IMR-90 (cell line): ENCODE measurements around the gene CAPN7. TPM values are rescaled to one million over a fixed set of nuclear protein-coding genes. Genes with fewer than 3 reads are reported as not detected.

Experiments used
- ATAC-seq: fragments of 200-7000 bp; cut with Tn5 transposase; 2 replicates; pipeline ENCODE4 v1.9.1; 2020; ENCODE audit warnings: low read depth, mild to moderate bottlenecking, moderate library complexity
- BruUV-seq: library from RNA; stranded (reverse); fragments of 400-500 nt; replicated peaks from 2 replicates; lab custom pipeline; 2021; lab: Mats Ljungman, UMichigan
- CTCF ChIA-PET: fragments of 300-600 bp; formaldehyde crosslinking; extraction: SDS; loops from one replicate; lab custom pipeline; 2021; ENCODE audit warnings: antibody characterized with exemption; lab: Yijun Ruan, JAX
- POLR2A ChIA-PET: fragments of 300-600 bp; sonication (Branson Sonifier 250); formaldehyde crosslinking; loops from one replicate; lab custom pipeline; 2022; ENCODE audit warnings: antibody characterized with exemption; ENCODE audit not compliant: unreplicated experiment; lab: Charles Lee
- DNase-seq: peaks from one replicate; pipeline ENCODE4 v3.0.0; 2013
- H2AFZ ChIP-seq: replicated peaks from 2 replicates; pipeline ENCODE3; 2013; ENCODE audit warnings: low read length, mild to moderate bottlenecking; ENCODE audit not compliant: poor library complexity
- H2AK5ac ChIP-seq: 2 replicates; pipeline ENCODE4 v1.6.1; 2013; ENCODE audit warnings: low read depth, low read length, inconsistent platforms
- H2AK9ac ChIP-seq: replicated peaks from 2 replicates; pipeline ENCODE3; 2013; ENCODE audit warnings: mild to moderate bottlenecking, low read depth, low read length, moderate library complexity; ENCODE audit not compliant: poor library complexity
- H2BK120ac ChIP-seq: 2 replicates; pipeline ENCODE4 v1.6.1; 2013; ENCODE audit warnings: low read depth, low read length, inconsistent platforms
- H2BK15ac ChIP-seq: 3 replicates; pipeline ENCODE4 v1.6.1; 2013; ENCODE audit warnings: low read depth, low read length, inconsistent platforms
- H2BK20ac ChIP-seq: 2 replicates; pipeline ENCODE4 v1.6.1; 2013; ENCODE audit warnings: low read depth, mild to moderate bottlenecking, inconsistent platforms, low read length, moderate library complexity
- H2BK5ac ChIP-seq: 2 replicates; pipeline ENCODE4 v1.6.1; 2013; ENCODE audit warnings: mild to moderate bottlenecking, low read depth, low read length, inconsistent platforms; ENCODE audit not compliant: poor library complexity, severe bottlenecking
- H3K14ac ChIP-seq: replicated peaks from 2 replicates; pipeline ENCODE4 v1.6.1; 2013; ENCODE audit warnings: low read depth, low read length, inconsistent platforms
- H3K18ac ChIP-seq: 2 replicates; pipeline ENCODE4 v1.6.1; 2013; ENCODE audit warnings: low read depth, low read length, control low read depth
- H3K23ac ChIP-seq: 2 replicates; pipeline ENCODE4 v1.6.1; 2013; ENCODE audit warnings: low read depth, low read length, inconsistent platforms
- H3K27ac ChIP-seq: 2 replicates; pipeline ENCODE4 v1.5.1; 2013; ENCODE audit warnings: mild to moderate bottlenecking, control low read depth, low read length; ENCODE audit not compliant: insufficient read depth
- H3K27me3 ChIP-seq: 2 replicates; pipeline ENCODE4 v1.6.1; 2013; ENCODE audit warnings: low read length; ENCODE audit not compliant: control insufficient read depth, insufficient read depth
- H3K36me3 ChIP-seq: 2 replicates; pipeline ENCODE4 v1.6.1; 2013; ENCODE audit warnings: low read length, mixed read lengths; ENCODE audit not compliant: control insufficient read depth, insufficient read depth
- H3K4ac ChIP-seq: 2 replicates; pipeline ENCODE4 v1.6.1; 2013; ENCODE audit warnings: low read depth, low read length, inconsistent platforms
- H3K4me1 ChIP-seq: 2 replicates; pipeline ENCODE4 v1.6.1; 2013; ENCODE audit warnings: low read length, mixed read lengths; ENCODE audit not compliant: control insufficient read depth, insufficient read depth
- H3K4me2 ChIP-seq: 2 replicates; pipeline ENCODE4 v1.6.1; 2013; ENCODE audit warnings: low read depth, mild to moderate bottlenecking, control low read depth, low read length, moderate library complexity
- H3K4me3 ChIP-seq: 2 replicates; pipeline ENCODE4 v1.5.1; 2013; ENCODE audit warnings: low read depth, mild to moderate bottlenecking, control low read depth, low read length, moderate library complexity; ENCODE audit not compliant: insufficient read depth
- H3K56ac ChIP-seq: 2 replicates; pipeline ENCODE4 v1.6.1; 2013; ENCODE audit warnings: low read length, inconsistent platforms; ENCODE audit not compliant: insufficient read depth; ENCODE audit errors: extremely low read depth
- H3K79me1 ChIP-seq, 2 experiments: 2 replicates each; pipeline ENCODE4 v1.6.1; 2013; ENCODE audit warnings: low read length in 2 of 2, inconsistent platforms in 1 of 2, low read depth in 1 of 2
- H3K9ac ChIP-seq: 2 replicates; pipeline ENCODE4 v1.6.1; 2013; ENCODE audit warnings: low read depth, low read length, control low read depth
- H3K9me1 ChIP-seq: 2 replicates; pipeline ENCODE4 v1.6.1; 2013; ENCODE audit warnings: low read length, inconsistent platforms; ENCODE audit not compliant: insufficient read depth
- H3K9me3 ChIP-seq: 2 replicates; pipeline ENCODE4 v1.6.1; 2013; ENCODE audit warnings: low read length; ENCODE audit not compliant: control insufficient read depth, insufficient read depth
- H4K20me1 ChIP-seq: 2 replicates; pipeline ENCODE4 v1.6.1; 2013; ENCODE audit warnings: low read length, inconsistent platforms; ENCODE audit not compliant: insufficient read depth
- H4K5ac ChIP-seq: 2 replicates; pipeline ENCODE4 v1.6.1; 2013; ENCODE audit warnings: mild to moderate bottlenecking, low read depth, low read length, control low read depth
- H4K8ac ChIP-seq, 2 experiments: 2 replicates each; pipeline ENCODE4 v1.6.1; 2013; ENCODE audit warnings: low read depth in 2 of 2, low read length in 2 of 2, control low read depth in 1 of 2, inconsistent platforms in 1 of 2
- H4K91ac ChIP-seq: 2 replicates; pipeline ENCODE4 v1.6.1; 2013; ENCODE audit warnings: low read depth, low read length, inconsistent platforms; ENCODE audit not compliant: insufficient read depth
- BHLHE40 ChIP-seq: fragments of 150-350 bp; IDR thresholded peaks from 2 replicates; pipeline ENCODE4 v1.6.1; 2016; ENCODE audit warnings: mild to moderate bottlenecking, low read depth, low read length
- CEBPB ChIP-seq: IDR thresholded peaks from 2 replicates; pipeline ENCODE4 v1.6.1; 2012; ENCODE audit warnings: low read depth, low read length, improper control_type of control experiment
- CHD1 ChIP-seq: IDR thresholded peaks from 2 replicates; pipeline ENCODE4 v1.6.1; 2012; ENCODE audit warnings: low read depth, low read length, improper control_type of control experiment
- MAFK ChIP-seq: IDR thresholded peaks from 2 replicates; pipeline ENCODE4 v1.6.1; 2012; ENCODE audit warnings: low read depth, low read length, improper control_type of control experiment
- MAZ ChIP-seq: IDR thresholded peaks from 2 replicates; pipeline ENCODE4 v1.6.1; 2012; ENCODE audit warnings: low read depth, mild to moderate bottlenecking, low read length, improper control_type of control experiment, moderate library complexity, borderline replicate concordance
- MXI1 ChIP-seq: IDR thresholded peaks from 2 replicates; pipeline ENCODE4 v1.6.1; 2012; ENCODE audit warnings: low read depth, mild to moderate bottlenecking, low read length, moderate library complexity, borderline replicate concordance
- NFE2L2 ChIP-seq: fragments of 150-350 bp; IDR thresholded peaks from 2 replicates; pipeline ENCODE4 v1.6.1; 2016; ENCODE audit warnings: low read depth, mild to moderate bottlenecking, low read length
- POLR2A ChIP-seq: IDR thresholded peaks from 2 replicates; pipeline ENCODE4 v1.6.1; 2012; ENCODE audit warnings: mild to moderate bottlenecking, low read depth, low read length
- RAD21 ChIP-seq: IDR thresholded peaks from 2 replicates; pipeline ENCODE4 v1.6.1; 2012; ENCODE audit warnings: low read length, improper control_type of control experiment
- RFX5 ChIP-seq: IDR thresholded peaks from 2 replicates; pipeline ENCODE4 v1.8.0; 2012; ENCODE audit warnings: low read depth, mild to moderate bottlenecking, low read length, moderate library complexity
- SMC3 ChIP-seq: fragments of 150-350 bp; IDR thresholded peaks from 2 replicates; pipeline ENCODE4 v1.6.1; 2016; ENCODE audit warnings: low read depth, mild to moderate bottlenecking, antibody characterized with exemption, low read length, moderate library complexity
- WGBS, 2 experiments: methylation state at CpG; one replicate each; pipeline versions ENCODE4 v1.1.5 to v1.1.7; 2013; ENCODE audit warnings: missing lambda C conversion rate in 2 of 2; ENCODE audit not compliant: insufficient read length in 1 of 2; ENCODE audit errors: extremely low coverage in 2 of 2; 5-methylcytosine and 5-hydroxymethylcytosine counted together
- dilution Hi-C: fragments of 300-500 bp; cut with HindIII; formaldehyde crosslinking; loops from one replicate; pipeline ENCODE4 v1.14.3; 2018; ENCODE audit warnings: low sequenced_read_pairs; ENCODE audit not compliant: unreplicated experiment
- in situ Hi-C: fragments of 300-500 bp; cut with MboI; formaldehyde crosslinking; loops from 3 replicates; pipeline ENCODE4 v1.14.3; 2019; ENCODE audit warnings: low sequenced_read_pairs, inconsistent platforms, mixed read lengths
- intact Hi-C: fragments of 100-400 bp; cut with micrococcal nuclease; formaldehyde crosslinking; loops from 2 replicates; pipeline ENCODE4 v1.10.0; 2022
- polyA plus RNA-seq, 3 experiments: library from polyadenylated mRNA; depleted of rRNA; stranded (reverse); fragments of >200 nt; gene quantifications; 2 replicates each; pipeline ENCODE4 v1.2.3, GENCODE V29; 2012; ENCODE audit warnings: low replicate concordance in 1 of 3
- total RNA-seq: library from RNA; depleted of rRNA; stranded (reverse); fragments of >200 nt; gene quantifications from 2 replicates; pipeline ENCODE4 v1.2.3, GENCODE V29; 2012
- TF ChIP-seq, protein P1 (sequence below): fragments of 150-350 bp; IDR thresholded peaks from 2 replicates; pipeline ENCODE4 v1.6.1; 2017; ENCODE audit warnings: mild to moderate bottlenecking, antibody characterized with exemption, low read length, low read depth
- TF ChIP-seq, protein P2 (sequence below): conservative IDR thresholded peaks from 2 replicates; pipeline ENCODE4 v1.5.1; 2012; ENCODE audit warnings: mild to moderate bottlenecking, low read depth, low read length, improper control_type of control experiment
- TF ChIP-seq, protein P3 (sequence below): fragments of 150-350 bp; IDR thresholded peaks from 2 replicates; pipeline ENCODE4 v1.6.1; 2016; ENCODE audit warnings: low read depth, mild to moderate bottlenecking, low read length, moderate library complexity, borderline replicate concordance

The CAPN7 gene
- total and polyA plus RNA-seq, 2 of the 4 experiments (the other 2 are of a cell fraction) = 14.5 to 21.3 TPM

DNA sequence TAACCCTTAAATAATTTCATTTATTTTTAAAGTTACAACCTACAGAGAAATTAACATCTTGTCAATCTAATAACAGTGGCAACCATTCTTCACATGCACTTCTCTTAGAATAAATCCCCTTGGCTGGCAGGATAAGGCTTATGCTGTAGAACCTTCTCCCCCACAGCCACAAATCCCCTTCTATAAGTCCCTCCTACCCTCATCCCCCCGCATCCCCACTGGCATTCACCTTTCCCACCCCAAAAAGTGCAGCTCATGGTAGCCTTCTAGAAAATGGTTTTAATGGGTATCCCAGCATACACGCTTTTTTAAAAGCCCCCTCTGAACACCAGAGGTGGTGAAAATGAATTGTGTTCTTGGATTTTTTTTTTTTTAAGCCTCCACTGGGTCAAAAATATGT, 49.2 kb downstream of the CAPN7 start:
- no peak overlapping the region for H3K23ac ChIP-seq
- H3K9me1 ChIP-seq = peaks cover 4% of the 10 kb centered on the region; the same call in 1 of the 2 replicates
- no peak for DNase-seq
- no peak overlapping the region for H3K14ac ChIP-seq
- CTCF ChIA-PET = no interaction called here
- H3K27me3 ChIP-seq = no peaks in the 10 kb centered on the region
- 0 out of 4 replicates have a peak, but pooled peaks cover 0 to 2% of the 10 kb centered on the region in 2 experiments for H3K79me1 ChIP-seq
- no peak overlapping the region for H4K91ac ChIP-seq
- BruUV-seq = no TSS peak
- no peak overlapping the region for H2AFZ ChIP-seq
- H3K36me3 ChIP-seq = peaks cover 48% of the 10 kb centered on the region
- dilution Hi-C loops = no loop called here
- ATAC-seq = no peak
- POLR2A ChIA-PET = no interaction called here
- H2BK15ac ChIP-seq = no peak overlapping the region
- H2BK120ac ChIP-seq = no peak overlapping the region
- H3K56ac ChIP-seq = no peak overlapping the region
- intact Hi-C loops = loop anchor here (10.0 kb wide), 1 partner anchor 440 kb away; no protein-coding TSS in a partner anchor
- no peak overlapping the region for H4K5ac ChIP-seq
- TF ChIP-seq, protein P1, sequence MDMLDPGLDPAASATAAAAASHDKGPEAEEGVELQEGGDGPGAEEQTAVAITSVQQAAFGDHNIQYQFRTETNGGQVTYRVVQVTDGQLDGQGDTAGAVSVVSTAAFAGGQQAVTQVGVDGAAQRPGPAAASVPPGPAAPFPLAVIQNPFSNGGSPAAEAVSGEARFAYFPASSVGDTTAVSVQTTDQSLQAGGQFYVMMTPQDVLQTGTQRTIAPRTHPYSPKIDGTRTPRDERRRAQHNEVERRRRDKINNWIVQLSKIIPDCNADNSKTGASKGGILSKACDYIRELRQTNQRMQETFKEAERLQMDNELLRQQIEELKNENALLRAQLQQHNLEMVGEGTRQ = no peak
- TF ChIP-seq SMC3 = no peak
- no peak for TF ChIP-seq POLR2A
- no peak for TF ChIP-seq RAD21
- TF ChIP-seq, protein P2, sequence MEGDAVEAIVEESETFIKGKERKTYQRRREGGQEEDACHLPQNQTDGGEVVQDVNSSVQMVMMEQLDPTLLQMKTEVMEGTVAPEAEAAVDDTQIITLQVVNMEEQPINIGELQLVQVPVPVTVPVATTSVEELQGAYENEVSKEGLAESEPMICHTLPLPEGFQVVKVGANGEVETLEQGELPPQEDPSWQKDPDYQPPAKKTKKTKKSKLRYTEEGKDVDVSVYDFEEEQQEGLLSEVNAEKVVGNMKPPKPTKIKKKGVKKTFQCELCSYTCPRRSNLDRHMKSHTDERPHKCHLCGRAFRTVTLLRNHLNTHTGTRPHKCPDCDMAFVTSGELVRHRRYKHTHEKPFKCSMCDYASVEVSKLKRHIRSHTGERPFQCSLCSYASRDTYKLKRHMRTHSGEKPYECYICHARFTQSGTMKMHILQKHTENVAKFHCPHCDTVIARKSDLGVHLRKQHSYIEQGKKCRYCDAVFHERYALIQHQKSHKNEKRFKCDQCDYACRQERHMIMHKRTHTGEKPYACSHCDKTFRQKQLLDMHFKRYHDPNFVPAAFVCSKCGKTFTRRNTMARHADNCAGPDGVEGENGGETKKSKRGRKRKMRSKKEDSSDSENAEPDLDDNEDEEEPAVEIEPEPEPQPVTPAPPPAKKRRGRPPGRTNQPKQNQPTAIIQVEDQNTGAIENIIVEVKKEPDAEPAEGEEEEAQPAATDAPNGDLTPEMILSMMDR = no peak
- no peak for TF ChIP-seq MAZ
- TF ChIP-seq BHLHE40 = no peak
- no peak for TF ChIP-seq MXI1
- no peak for TF ChIP-seq RFX5
- no peak for TF ChIP-seq MAFK
- no peak for TF ChIP-seq CEBPB
- TF ChIP-seq, protein P3, sequence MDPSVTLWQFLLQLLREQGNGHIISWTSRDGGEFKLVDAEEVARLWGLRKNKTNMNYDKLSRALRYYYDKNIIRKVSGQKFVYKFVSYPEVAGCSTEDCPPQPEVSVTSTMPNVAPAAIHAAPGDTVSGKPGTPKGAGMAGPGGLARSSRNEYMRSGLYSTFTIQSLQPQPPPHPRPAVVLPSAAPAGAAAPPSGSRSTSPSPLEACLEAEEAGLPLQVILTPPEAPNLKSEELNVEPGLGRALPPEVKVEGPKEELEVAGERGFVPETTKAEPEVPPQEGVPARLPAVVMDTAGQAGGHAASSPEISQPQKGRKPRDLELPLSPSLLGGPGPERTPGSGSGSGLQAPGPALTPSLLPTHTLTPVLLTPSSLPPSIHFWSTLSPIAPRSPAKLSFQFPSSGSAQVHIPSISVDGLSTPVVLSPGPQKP = no peak
- no peak for TF ChIP-seq NFE2L2
- TF ChIP-seq CHD1 = no peak
- H3K4me1 ChIP-seq = no peaks in the 10 kb centered on the region
- in situ Hi-C loops = no loop called here
- no peak overlapping the region for H3K27ac ChIP-seq
- no peaks in the 10 kb centered on the region; the same call in 1 of the 2 replicates for H4K20me1 ChIP-seq
- H3K4me2 ChIP-seq = no peak overlapping the region
- no peak overlapping the region for H2AK9ac ChIP-seq
- H2BK20ac ChIP-seq = no peak overlapping the region
- H3K4me3 ChIP-seq = no peak overlapping the region
- no peak overlapping the region for H3K18ac ChIP-seq
- no peak overlapping the region for H2BK5ac ChIP-seq
- no peaks in the 10 kb centered on the region for H3K9me3 ChIP-seq
- H2AK5ac ChIP-seq = no peak overlapping the region
- H3K9ac ChIP-seq = no peak overlapping the region
- H3K4ac ChIP-seq = no peak overlapping the region
- no peak overlapping the region for H4K8ac ChIP-seq
- no CpG with 5 or more reads among the region's 2 CpGs for WGBS, 2 experiments
